Smooth muscle cell of bladder (primary cell): ENCODE results near the gene GAGE1. TPM values are rescaled to one million over a fixed set of nuclear protein-coding genes. Genes with fewer than 3 reads are reported as not detected.

Experiments
- total RNA-seq: library from RNA; depleted of rRNA; stranded (reverse); fragments of >200 nt; gene quantifications from 2 replicates; pipeline ENCODE4 v1.2.3, GENCODE V29; 2014

The GAGE1 gene
- under 0.01 TPM in 1 of 2 replicates, not detected in the other for total RNA-seq

DNA sequence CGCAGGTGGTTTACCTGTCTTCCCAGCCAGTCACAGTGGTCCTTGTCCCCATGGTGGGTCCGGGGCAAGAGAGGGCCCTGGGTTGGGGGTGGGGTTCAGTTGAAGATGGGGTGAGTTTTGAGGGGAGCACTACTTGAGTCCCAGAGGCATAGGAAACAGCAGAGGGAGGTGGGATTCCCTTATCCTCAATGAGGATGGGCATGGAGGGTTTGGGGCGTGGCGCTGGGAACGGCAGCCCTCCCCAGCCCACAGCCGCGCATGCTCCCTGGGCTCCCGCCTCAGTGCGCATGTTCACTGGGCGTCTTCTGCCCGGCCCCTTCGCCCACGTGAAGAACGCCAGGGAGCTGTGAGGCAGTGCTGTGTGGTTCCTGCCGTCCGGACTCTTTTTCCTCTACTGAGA, at the start of gene GAGE1:
Gene GAGE1, plus strand, starts transcription at position 301 of the 400 bp plus-strand sequence. CDS start 1,155 bp downstream, outside the sequence.

GRCh38 chrX:49550989-49551388, 47.8 kb upstream of the GAGE1 start, which contains the start of gene GAGE12E:
TSS of gene GAGE12E (plus strand) at chrX:49551289. CDS start at chrX:49552444, 1,155 bp downstream.

DNA sequence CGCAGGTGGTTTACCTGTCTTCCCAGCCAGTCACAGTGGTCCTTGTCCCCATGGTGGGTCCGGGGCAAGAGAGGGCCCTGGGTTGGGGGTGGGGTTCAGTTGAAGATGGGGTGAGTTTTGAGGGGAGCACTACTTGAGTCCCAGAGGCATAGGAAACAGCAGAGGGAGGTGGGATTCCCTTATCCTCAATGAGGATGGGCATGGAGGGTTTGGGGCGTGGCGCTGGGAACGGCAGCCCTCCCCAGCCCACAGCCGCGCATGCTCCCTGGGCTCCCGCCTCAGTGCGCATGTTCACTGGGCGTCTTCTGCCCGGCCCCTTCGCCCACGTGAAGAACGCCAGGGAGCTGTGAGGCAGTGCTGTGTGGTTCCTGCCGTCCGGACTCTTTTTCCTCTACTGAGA, 38.3 kb upstream of the GAGE1 start, which contains the start of gene GAGE12F:
Gene GAGE12F, plus strand, starts transcription at position 301 of the 400 bp plus-strand sequence. CDS start 1,155 bp downstream, outside the sequence.

GRCh38 chrX:49570100-49570499, 28.7 kb upstream of the GAGE1 start, which contains the start of gene GAGE12G:
TSS of gene GAGE12G (plus strand) at chrX:49570400. CDS start at chrX:49571555, 1,155 bp downstream.

DNA sequence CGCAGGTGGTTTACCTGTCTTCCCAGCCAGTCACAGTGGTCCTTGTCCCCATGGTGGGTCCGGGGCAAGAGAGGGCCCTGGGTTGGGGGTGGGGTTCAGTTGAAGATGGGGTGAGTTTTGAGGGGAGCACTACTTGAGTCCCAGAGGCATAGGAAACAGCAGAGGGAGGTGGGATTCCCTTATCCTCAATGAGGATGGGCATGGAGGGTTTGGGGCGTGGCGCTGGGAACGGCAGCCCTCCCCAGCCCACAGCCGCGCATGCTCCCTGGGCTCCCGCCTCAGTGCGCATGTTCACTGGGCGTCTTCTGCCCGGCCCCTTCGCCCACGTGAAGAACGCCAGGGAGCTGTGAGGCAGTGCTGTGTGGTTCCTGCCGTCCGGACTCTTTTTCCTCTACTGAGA, 19.2 kb upstream of the GAGE1 start, which contains the start of gene GAGE12H:
Gene GAGE12H, plus strand, starts transcription at position 301 of the 400 bp plus-strand sequence. CDS start 1,155 bp downstream, outside the sequence.

DNA sequence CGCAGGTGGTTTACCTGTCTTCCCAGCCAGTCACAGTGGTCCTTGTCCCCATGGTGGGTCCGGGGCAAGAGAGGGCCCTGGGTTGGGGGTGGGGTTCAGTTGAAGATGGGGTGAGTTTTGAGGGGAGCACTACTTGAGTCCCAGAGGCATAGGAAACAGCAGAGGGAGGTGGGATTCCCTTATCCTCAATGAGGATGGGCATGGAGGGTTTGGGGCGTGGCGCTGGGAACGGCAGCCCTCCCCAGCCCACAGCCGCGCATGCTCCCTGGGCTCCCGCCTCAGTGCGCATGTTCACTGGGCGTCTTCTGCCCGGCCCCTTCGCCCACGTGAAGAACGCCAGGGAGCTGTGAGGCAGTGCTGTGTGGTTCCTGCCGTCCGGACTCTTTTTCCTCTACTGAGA, 9.6 kb upstream of the GAGE1 start, which contains the start of gene GAGE2A:
Gene GAGE2A, plus strand, starts transcription at position 301 of the 400 bp plus-strand sequence. CDS start 1,155 bp downstream, outside the sequence.

Other genes starting within 250 kb of the GAGE1 start
- gene GAGE12C, start 66.8 kb upstream of the GAGE1 start, total RNA-seq, result not detected in 2 replicates
- not detected in 2 replicates for gene GAGE12D, start 57.3 kb upstream of the GAGE1 start, total RNA-seq
- gene GAGE12E, start 47.7 kb upstream of the GAGE1 start, total RNA-seq, result not detected in 2 replicates
- not detected in 2 replicates for gene GAGE12F, start 38.2 kb upstream of the GAGE1 start, total RNA-seq
- gene GAGE12G, start 28.6 kb upstream of the GAGE1 start, total RNA-seq, result not detected in 2 replicates
- gene GAGE12H, start 19.1 kb upstream of the GAGE1 start, total RNA-seq, result not detected in 2 replicates
- not detected in 2 replicates for gene GAGE2A, start 9.5 kb upstream of the GAGE1 start, total RNA-seq
- not detected in 2 replicates for gene PAGE1, start 97.0 kb downstream of the GAGE1 start, total RNA-seq
- not detected in 2 replicates for gene PAGE4, start 230.3 kb downstream of the GAGE1 start, total RNA-seq